Measurements from ENCODE around the gene ZNF500.

Gene ZNF500

DNA sequence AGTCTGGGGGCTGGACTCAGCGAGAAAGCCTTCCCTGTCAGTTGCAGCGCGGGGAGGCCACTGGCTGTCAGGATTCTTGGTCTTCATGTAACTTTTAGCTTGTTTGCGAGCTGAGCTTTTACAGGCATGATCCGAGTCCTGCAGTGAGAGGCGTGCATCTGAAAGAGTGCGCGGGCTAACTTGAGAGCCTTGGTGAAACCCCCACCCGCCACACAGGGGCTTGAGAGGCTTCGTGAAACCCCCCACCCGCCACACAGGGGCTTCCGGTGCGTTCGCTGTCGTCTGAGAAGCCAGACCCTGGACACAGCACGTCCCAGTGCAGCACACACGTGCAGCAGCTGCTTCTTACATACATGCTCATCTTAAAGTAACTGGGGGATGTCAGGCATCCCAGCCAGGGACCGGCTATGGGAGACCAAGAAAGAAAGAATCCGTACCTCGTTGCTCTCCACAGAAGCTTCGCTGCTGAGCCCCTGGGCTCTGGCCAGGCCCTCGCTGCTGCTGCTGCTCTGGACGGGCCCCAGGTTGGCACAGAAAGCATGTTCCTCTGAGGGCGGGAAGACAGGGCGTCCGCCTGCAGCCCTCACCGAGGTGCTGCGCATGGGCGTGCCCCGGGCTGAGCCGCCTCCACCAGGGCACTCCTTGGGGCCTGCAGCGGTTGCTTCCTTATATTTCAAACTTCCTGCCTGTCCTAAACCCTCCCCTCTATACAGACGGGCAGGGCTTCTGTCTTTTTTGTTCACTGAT is 65.8 kb downstream of the ZNF500 start:
- H2BK120ac ChIP-seq (ENCODE audit: insufficient read depth, low read length, poor library complexity): no peak overlapping the region
- no peak overlapping the region for H3K4me3 ChIP-seq (ENCODE audit: low read depth, low read length)
- H3K27me3 ChIP-seq (ENCODE audit: insufficient read depth, low read length): no peaks in the 10 kb centered on the region
- no peak overlapping the region for H2BK12ac ChIP-seq (ENCODE audit: low read length)
- no peak for DNase-seq
- peaks cover 71 to 73% of the 10 kb centered on the region in 2 experiments for H3K36me3 ChIP-seq (ENCODE audit: control insufficient read depth in 1 of 2, insufficient read depth in 2 of 2, low read length in 2 of 2)
- no peak overlapping the region for H3K27ac ChIP-seq (ENCODE audit: low read depth, low read length)
- H2BK5ac ChIP-seq (ENCODE audit: low read depth, low read length, poor library complexity): no peak overlapping the region
- peaks cover 3% of the 10 kb centered on the region for H3K9me3 ChIP-seq (ENCODE audit: insufficient read depth, low read depth, low read length)
- H3K4me2 ChIP-seq (ENCODE audit: low read length): no peak overlapping the region
- H3K4me1 ChIP-seq (ENCODE audit: control insufficient read depth in 1 of 2, insufficient read depth in 2 of 2, low read length in 2 of 2): no peaks in the 10 kb centered on the region
- no peak overlapping the region for H2AFZ ChIP-seq (ENCODE audit: insufficient read depth, low read length, poor library complexity)
- H4K91ac ChIP-seq (ENCODE audit: low read depth, low read length): no peak overlapping the region
- no peak overlapping the region for H3K9ac ChIP-seq (ENCODE audit: low read length)
- H3K14ac ChIP-seq (ENCODE audit: low read length): no peak overlapping the region
- H2AK5ac ChIP-seq (ENCODE audit: low read length): no peak overlapping the region
- no peak overlapping the region for H3K18ac ChIP-seq (ENCODE audit: low read length)
- no CpG with 5 or more reads among the region's 33 CpGs for WGBS (ENCODE audit: extremely low coverage, insufficient coverage, insufficient read length)
- H3K79me2 ChIP-seq (ENCODE audit: control insufficient read depth, insufficient read depth, low read length, poor library complexity): no peaks in the 10 kb centered on the region
- H3K79me1 ChIP-seq (ENCODE audit: low read length): no peaks in the 10 kb centered on the region
- no peak overlapping the region for H4K8ac ChIP-seq (ENCODE audit: low read depth, low read length)
- H3K4ac ChIP-seq (ENCODE audit: low read depth, low read length): no peak overlapping the region
- H4K12ac ChIP-seq (ENCODE audit: low read depth, low read length): no peak overlapping the region
- no peak overlapping the region for H3K23ac ChIP-seq (ENCODE audit: low read length)

DNA sequence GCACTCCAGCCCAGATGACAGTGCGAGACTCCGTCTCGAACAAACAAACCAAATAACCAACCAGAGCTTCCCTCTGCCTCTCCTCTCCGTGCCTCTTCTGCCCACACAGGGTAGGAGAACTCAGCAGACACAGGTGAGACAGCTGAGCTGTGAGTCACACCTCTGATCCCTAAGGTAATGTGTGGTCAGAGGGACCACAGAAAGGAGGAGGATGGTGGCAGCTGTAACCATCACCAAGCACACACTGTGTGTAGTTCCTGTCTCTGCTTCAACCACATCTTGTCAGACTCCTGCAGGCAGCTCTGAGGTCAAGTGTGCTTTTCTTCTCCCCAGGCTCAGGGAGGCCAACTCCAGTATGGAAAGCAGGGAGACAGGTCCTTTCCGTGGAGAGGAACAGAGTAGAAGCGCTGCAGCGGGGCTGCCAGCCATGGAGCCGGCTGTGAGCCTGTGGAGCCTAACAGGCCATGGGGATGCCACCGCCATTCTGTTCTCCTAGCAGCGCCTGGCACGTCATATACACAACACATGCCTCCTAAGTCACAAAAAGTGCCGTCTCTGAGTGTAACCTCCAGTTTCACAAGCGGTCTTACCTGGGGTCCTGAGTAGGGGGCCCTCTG is 66.5 kb downstream of the ZNF500 start:
- H2BK120ac ChIP-seq (ENCODE audit: insufficient read depth, low read length, poor library complexity): no peak overlapping the region
- no peak overlapping the region for H2AFZ ChIP-seq (ENCODE audit: insufficient read depth, low read length, poor library complexity)
- no peak overlapping the region for H4K12ac ChIP-seq (ENCODE audit: low read depth, low read length)
- H3K36me3 ChIP-seq (ENCODE audit: control insufficient read depth in 1 of 2, insufficient read depth in 2 of 2, low read length in 2 of 2): peaks cover 78 to 79% of the 10 kb centered on the region in 2 experiments
- no peak overlapping the region for H3K18ac ChIP-seq (ENCODE audit: low read length)
- H2BK12ac ChIP-seq (ENCODE audit: low read length): no peak overlapping the region
- H3K4me3 ChIP-seq (ENCODE audit: low read depth, low read length): no peak overlapping the region
- H4K91ac ChIP-seq (ENCODE audit: low read depth, low read length): no peak overlapping the region
- no peak overlapping the region for H3K9ac ChIP-seq (ENCODE audit: low read length)
- no CpG with 5 or more reads among the region's 13 CpGs for WGBS (ENCODE audit: extremely low coverage, insufficient coverage, insufficient read length)
- no peak for DNase-seq
- H3K4me1 ChIP-seq (ENCODE audit: control insufficient read depth in 1 of 2, insufficient read depth in 2 of 2, low read length in 2 of 2): no peaks in the 10 kb centered on the region
- H3K23ac ChIP-seq (ENCODE audit: low read length): no peak overlapping the region
- no peak overlapping the region for H3K14ac ChIP-seq (ENCODE audit: low read length)
- no peak overlapping the region for H4K8ac ChIP-seq (ENCODE audit: low read depth, low read length)
- no peak overlapping the region for H3K4me2 ChIP-seq (ENCODE audit: low read length)
- H3K79me1 ChIP-seq (ENCODE audit: low read length): no peaks in the 10 kb centered on the region
- peaks cover 3% of the 10 kb centered on the region for H3K9me3 ChIP-seq (ENCODE audit: insufficient read depth, low read depth, low read length)
- H3K79me2 ChIP-seq (ENCODE audit: control insufficient read depth, insufficient read depth, low read length, poor library complexity): no peaks in the 10 kb centered on the region
- H2BK5ac ChIP-seq (ENCODE audit: low read depth, low read length, poor library complexity): no peak overlapping the region
- H3K4ac ChIP-seq (ENCODE audit: low read depth, low read length): no peak overlapping the region
- no peaks in the 10 kb centered on the region for H3K27me3 ChIP-seq (ENCODE audit: insufficient read depth, low read length)
- no peak overlapping the region for H3K27ac ChIP-seq (ENCODE audit: low read depth, low read length)
- no peak overlapping the region for H2AK5ac ChIP-seq (ENCODE audit: low read length)

DNA sequence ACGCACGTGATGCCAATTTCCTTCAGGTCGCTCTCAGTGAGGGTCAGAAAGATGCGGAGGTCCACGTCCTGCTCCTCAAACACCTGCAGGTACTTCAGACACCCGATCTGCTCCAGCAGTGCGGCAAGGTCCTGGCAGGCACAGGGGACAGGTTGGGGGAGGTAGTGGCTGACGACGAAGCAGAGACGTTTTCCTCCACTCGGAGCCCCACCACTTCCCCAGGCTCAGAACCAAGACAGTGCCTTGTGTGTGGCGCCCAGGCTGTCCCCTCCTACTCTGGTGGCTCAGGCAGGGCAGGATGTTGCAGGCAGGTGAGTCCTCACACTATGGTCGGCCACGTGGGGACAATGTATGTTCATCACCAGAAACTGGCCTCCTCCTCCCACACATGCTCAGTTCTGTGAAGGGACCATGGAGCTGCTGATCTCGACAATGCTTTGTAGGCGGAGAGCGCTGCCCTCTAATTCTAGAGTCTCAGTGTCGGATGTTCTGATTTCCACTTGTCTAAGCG is 67.9 kb downstream of the ZNF500 start:
- Histone ChIP-seq H4K8ac (ENCODE audit: low read depth, low read length) (no peak overlapping the region), H3K4me2 (ENCODE audit: low read length) (no peak overlapping the region), H3K4me1 (ENCODE audit: control insufficient read depth in 1 of 2, insufficient read depth in 2 of 2, low read length in 2 of 2) (peaks cover 0 to 4% of the 10 kb centered on the region in 2 experiments), H2BK120ac (ENCODE audit: insufficient read depth, low read length, poor library complexity) (no peak overlapping the region), H3K9me3 (ENCODE audit: insufficient read depth, low read depth, low read length) (peaks cover 3% of the 10 kb centered on the region), H2AFZ (ENCODE audit: insufficient read depth, low read length, poor library complexity) (no peak overlapping the region), H3K36me3 (ENCODE audit: control insufficient read depth in 1 of 2, insufficient read depth in 2 of 2, low read length in 2 of 2) (peaks cover 75 to 76% of the 10 kb centered on the region in 2 experiments), H3K4me3 (ENCODE audit: low read depth, low read length) (no peak overlapping the region), H3K23ac (ENCODE audit: low read length) (no peak overlapping the region), H3K14ac (ENCODE audit: low read length) (no peak overlapping the region), H3K9ac (ENCODE audit: low read length) (no peak overlapping the region), H3K27me3 (ENCODE audit: insufficient read depth, low read length) (no peaks in the 10 kb centered on the region), H3K79me2 (ENCODE audit: control insufficient read depth, insufficient read depth, low read length, poor library complexity) (no peaks in the 10 kb centered on the region), H4K91ac (ENCODE audit: low read depth, low read length) (no peak overlapping the region), H2BK5ac (ENCODE audit: low read depth, low read length, poor library complexity) (no peak overlapping the region), H3K4ac (ENCODE audit: low read depth, low read length) (no peak overlapping the region), H3K18ac (ENCODE audit: low read length) (no peak overlapping the region), H3K27ac (ENCODE audit: low read depth, low read length) (no peak overlapping the region), H2BK12ac (ENCODE audit: low read length) (no peak overlapping the region), H2AK5ac (ENCODE audit: low read length) (no peak overlapping the region), H3K79me1 (ENCODE audit: low read length) (no peaks in the 10 kb centered on the region), H4K12ac (ENCODE audit: low read depth, low read length) (no peak overlapping the region)
- no CpG with 5 or more reads among the region's 19 CpGs for WGBS (ENCODE audit: extremely low coverage, insufficient coverage, insufficient read length)
- no peak for DNase-seq

DNA sequence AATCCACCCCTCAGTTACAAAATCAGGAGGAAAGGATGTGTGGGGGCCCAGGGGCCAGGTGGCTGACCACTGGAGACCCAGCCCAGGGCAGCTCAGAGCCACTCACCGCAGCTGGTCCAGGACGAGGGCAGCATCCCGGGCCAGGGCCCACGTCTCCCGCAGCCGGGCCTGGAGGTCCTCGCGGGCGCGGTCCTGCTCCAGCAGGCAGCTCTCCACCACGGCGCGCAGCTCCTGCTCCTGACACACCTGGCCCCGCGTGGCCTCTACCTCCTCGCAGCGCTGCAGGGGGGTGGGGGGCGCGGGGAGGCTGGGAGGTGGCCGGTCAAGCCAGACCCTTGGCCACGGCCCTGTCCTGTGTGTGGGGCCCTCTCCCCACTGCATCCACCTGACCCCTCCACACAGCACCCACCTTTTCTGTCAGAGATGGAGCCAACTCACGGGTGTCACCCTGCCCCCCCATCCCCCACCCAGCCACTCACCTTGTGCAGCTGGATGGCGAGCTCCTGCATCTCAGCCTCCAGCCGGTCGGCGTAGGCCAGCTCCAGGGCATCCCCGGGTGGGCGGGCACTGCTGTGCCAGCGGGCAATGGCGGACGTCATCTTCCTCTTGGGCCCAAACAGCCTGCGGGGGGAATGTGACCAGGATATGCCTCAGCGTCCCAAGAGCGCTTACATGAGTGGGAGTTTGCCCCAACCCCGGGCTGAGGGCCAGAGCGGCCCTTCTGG is 68.5 kb downstream of the ZNF500 start:
- no CpG with 5 or more reads among the region's 36 CpGs for WGBS (ENCODE audit: extremely low coverage, insufficient coverage, insufficient read length)
- no peak overlapping the region for H4K91ac ChIP-seq (ENCODE audit: low read depth, low read length)
- no peak for DNase-seq

More for the DNA sequence above, 68.5 kb downstream of the ZNF500 start:
- Histone ChIP-seq H2BK120ac (ENCODE audit: insufficient read depth, low read length, poor library complexity) (no peak overlapping the region), H3K36me3 (ENCODE audit: control insufficient read depth in 1 of 2, insufficient read depth in 2 of 2, low read length in 2 of 2) (peaks cover 71 to 72% of the 10 kb centered on the region in 2 experiments), H2AFZ (ENCODE audit: insufficient read depth, low read length, poor library complexity) (no peak overlapping the region), H3K79me1 (ENCODE audit: low read length) (peaks cover 4% of the 10 kb centered on the region), H2BK5ac (ENCODE audit: low read depth, low read length, poor library complexity) (no peak overlapping the region), H4K8ac (ENCODE audit: low read depth, low read length) (no peak overlapping the region), H3K4me2 (ENCODE audit: low read length) (no peak overlapping the region), H3K9ac (ENCODE audit: low read length) (no peak overlapping the region), H4K12ac (ENCODE audit: low read depth, low read length) (no peak overlapping the region), H3K27me3 (ENCODE audit: insufficient read depth, low read length) (no peaks in the 10 kb centered on the region), H3K79me2 (ENCODE audit: control insufficient read depth, insufficient read depth, low read length, poor library complexity) (peaks cover 4% of the 10 kb centered on the region), H3K18ac (ENCODE audit: low read length) (no peak overlapping the region), H2BK12ac (ENCODE audit: low read length) (no peak overlapping the region), H3K4me1 (ENCODE audit: control insufficient read depth in 1 of 2, insufficient read depth in 2 of 2, low read length in 2 of 2) (peaks cover 0 to 4% of the 10 kb centered on the region in 2 experiments), H3K23ac (ENCODE audit: low read length) (no peak overlapping the region), H3K14ac (ENCODE audit: low read length) (no peak overlapping the region), H3K4me3 (ENCODE audit: low read depth, low read length) (no peak overlapping the region), H3K9me3 (ENCODE audit: insufficient read depth, low read depth, low read length) (peaks cover 5% of the 10 kb centered on the region), H3K4ac (ENCODE audit: low read depth, low read length) (no peak overlapping the region), H2AK5ac (ENCODE audit: low read length) (no peak overlapping the region), H3K27ac (ENCODE audit: low read depth, low read length) (no peak overlapping the region)

Measured in trophoblast cell (in vitro differentiated cells and primary cell).